ENCODE measurements around the gene ZNF23.
A peak's percentile ranks its signal among the peaks of the same experiment; 100 is the strongest.

ZNF23 gene

DNA sequence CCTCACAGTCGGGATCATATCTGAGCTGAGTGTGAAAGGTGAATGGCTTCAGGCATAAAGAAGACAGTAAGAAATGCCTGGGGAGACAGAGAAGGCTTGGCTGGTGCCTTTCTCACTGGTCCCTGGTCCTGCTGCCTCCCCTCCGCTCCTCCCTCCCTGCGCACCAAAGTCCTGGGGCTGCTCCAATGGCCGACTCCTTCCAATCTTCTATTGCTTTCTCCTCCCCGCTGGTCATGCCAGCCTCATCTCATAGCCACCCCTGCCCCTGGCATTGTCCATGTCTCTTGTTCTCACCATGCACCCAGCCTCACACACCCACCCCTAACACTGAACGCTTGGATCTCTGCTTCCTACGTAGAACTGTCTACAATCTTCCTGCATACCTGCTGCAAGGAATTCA is 38.2 kb downstream of the ZNF23 start:
- Histone ChIP-seq H3K36me3 (ENCODE audit: control insufficient read depth, insufficient read depth, low read length) (no peaks in the 10 kb centered on the region), H3K4me1 (ENCODE audit: control insufficient read depth, insufficient read depth, low read length) (no peaks in the 10 kb centered on the region), H3K4me3 (ENCODE audit: low read depth, low read length) (no peak overlapping the region), H3K9me3 (ENCODE audit: control insufficient read depth, insufficient read depth, low read length) (no peaks in the 10 kb centered on the region), H3K9ac (ENCODE audit: low read depth, low read length) (no peak overlapping the region), H3K27me3 (ENCODE audit: control insufficient read depth, insufficient read depth, low read length) (peaks cover 14% of the 10 kb centered on the region)

DNA sequence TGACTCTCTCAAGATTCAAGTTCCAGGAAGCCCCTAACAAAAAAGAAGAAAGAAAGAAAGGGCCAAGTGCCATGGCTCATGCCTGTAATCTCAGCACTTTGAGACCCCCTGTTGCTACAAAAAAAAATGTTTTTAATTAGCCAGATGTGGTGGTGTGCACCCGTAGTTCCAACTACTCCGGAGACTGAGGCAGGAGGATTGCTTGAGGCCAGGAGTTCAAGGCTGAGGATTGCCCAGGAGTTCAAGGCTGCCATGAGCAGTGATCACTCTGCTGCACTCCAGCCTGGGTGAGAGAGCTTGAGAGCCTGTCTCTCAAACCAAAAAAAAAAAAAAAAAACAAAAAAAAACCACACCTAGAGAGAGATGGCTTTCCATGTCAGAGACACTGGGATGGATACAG is 39.0 kb downstream of the ZNF23 start:
- H3K4me3 ChIP-seq (ENCODE audit: low read depth, low read length) = no peak overlapping the region
- H3K4me1 ChIP-seq (ENCODE audit: control insufficient read depth, insufficient read depth, low read length) = no peaks in the 10 kb centered on the region
- no peaks in the 10 kb centered on the region for H3K36me3 ChIP-seq (ENCODE audit: control insufficient read depth, insufficient read depth, low read length)
- H3K9ac ChIP-seq (ENCODE audit: low read depth, low read length) = no peak overlapping the region
- no peaks in the 10 kb centered on the region for H3K9me3 ChIP-seq (ENCODE audit: control insufficient read depth, insufficient read depth, low read length)
- H3K27me3 ChIP-seq (ENCODE audit: control insufficient read depth, insufficient read depth, low read length) = peaks cover 14% of the 10 kb centered on the region

DNA sequence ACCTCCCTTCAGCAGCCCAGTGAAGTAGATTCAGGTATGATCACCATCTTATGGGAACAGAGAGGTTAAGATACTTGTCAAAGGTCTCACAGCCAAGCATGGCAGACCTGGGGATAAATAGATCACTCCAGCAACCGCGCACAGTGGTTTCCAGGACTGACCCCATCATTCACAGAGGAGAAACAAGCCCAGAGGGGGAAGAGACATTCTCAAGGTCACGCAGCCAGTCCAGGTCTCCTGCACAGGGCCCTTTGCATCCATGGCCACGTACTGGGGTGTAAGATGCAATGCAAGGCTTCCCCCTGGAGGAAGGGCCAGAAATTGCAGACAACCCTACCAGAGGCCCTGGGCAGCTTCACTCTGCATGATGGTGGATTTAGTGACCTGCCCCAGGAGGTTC is 40.1 kb downstream of the ZNF23 start:
- H3K27me3 ChIP-seq (ENCODE audit: control insufficient read depth, insufficient read depth, low read length) = peaks cover 14% of the 10 kb centered on the region
- no peaks in the 10 kb centered on the region for H3K4me1 ChIP-seq (ENCODE audit: control insufficient read depth, insufficient read depth, low read length)
- no peak overlapping the region for H3K4me3 ChIP-seq (ENCODE audit: low read depth, low read length)
- no peak overlapping the region for H3K9ac ChIP-seq (ENCODE audit: low read depth, low read length)
- no peaks in the 10 kb centered on the region for H3K9me3 ChIP-seq (ENCODE audit: control insufficient read depth, insufficient read depth, low read length)
- H3K36me3 ChIP-seq (ENCODE audit: control insufficient read depth, insufficient read depth, low read length) = no peaks in the 10 kb centered on the region

DNA sequence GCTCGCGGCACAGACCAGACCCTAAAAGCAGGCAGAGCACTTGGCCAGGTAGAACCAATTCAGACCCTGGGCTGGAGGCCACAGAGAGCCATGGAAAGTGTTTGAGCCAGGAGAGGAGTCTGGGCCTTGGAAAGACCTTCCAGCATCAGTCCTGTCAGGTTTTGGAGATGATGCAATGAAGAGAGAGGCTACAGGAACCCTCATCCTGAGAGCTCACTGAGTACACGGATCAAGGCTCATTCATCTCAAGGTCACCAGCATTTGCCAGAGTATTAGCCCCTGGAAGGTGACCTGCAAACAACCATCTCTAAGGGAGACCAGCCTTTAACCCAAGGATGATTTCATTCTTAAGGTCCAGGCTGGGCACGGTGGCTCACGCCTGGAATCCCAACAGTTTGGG is 48.0 kb downstream of the ZNF23 start:
- no peak overlapping the region for H3K4me3 ChIP-seq (ENCODE audit: low read depth, low read length)
- H3K27me3 ChIP-seq (ENCODE audit: control insufficient read depth, insufficient read depth, low read length) = no peaks in the 10 kb centered on the region
- H3K36me3 ChIP-seq (ENCODE audit: control insufficient read depth, insufficient read depth, low read length) = no peaks in the 10 kb centered on the region
- H3K9me3 ChIP-seq (ENCODE audit: control insufficient read depth, insufficient read depth, low read length) = no peaks in the 10 kb centered on the region
- peaks cover 7% of the 10 kb centered on the region for H3K4me1 ChIP-seq (ENCODE audit: control insufficient read depth, insufficient read depth, low read length)
- no peak overlapping the region for H3K9ac ChIP-seq (ENCODE audit: low read depth, low read length)

DNA sequence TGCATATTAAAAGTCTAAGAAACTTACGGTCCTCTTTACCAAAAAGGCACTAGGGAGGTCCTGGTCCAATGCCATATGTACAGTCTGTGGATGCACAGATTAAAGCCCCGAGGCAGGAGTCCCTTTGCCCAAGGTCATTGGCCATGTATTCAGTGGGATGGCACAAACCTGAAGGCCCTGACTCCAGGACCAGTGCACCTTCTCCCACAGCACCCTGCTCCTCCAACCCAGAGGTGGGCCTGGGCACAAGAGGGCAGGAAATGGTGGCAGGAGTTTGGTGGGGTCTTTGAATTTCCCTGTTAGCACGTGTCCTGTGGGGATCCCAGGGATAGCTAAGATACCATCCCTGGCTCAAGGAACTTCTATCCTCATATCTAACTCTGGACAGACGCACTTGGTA is 48.7 kb downstream of the ZNF23 start:
- Histone ChIP-seq H3K36me3 (ENCODE audit: control insufficient read depth, insufficient read depth, low read length) (no peaks in the 10 kb centered on the region), H3K4me3 (ENCODE audit: low read depth, low read length) (no peak overlapping the region), H3K4me1 (ENCODE audit: control insufficient read depth, insufficient read depth, low read length) (peaks cover 7% of the 10 kb centered on the region), H3K9me3 (ENCODE audit: control insufficient read depth, insufficient read depth, low read length) (no peaks in the 10 kb centered on the region), H3K27me3 (ENCODE audit: control insufficient read depth, insufficient read depth, low read length) (no peaks in the 10 kb centered on the region), H3K9ac (ENCODE audit: low read depth, low read length) (peak overlapping the region; percentile 0)

DNA sequence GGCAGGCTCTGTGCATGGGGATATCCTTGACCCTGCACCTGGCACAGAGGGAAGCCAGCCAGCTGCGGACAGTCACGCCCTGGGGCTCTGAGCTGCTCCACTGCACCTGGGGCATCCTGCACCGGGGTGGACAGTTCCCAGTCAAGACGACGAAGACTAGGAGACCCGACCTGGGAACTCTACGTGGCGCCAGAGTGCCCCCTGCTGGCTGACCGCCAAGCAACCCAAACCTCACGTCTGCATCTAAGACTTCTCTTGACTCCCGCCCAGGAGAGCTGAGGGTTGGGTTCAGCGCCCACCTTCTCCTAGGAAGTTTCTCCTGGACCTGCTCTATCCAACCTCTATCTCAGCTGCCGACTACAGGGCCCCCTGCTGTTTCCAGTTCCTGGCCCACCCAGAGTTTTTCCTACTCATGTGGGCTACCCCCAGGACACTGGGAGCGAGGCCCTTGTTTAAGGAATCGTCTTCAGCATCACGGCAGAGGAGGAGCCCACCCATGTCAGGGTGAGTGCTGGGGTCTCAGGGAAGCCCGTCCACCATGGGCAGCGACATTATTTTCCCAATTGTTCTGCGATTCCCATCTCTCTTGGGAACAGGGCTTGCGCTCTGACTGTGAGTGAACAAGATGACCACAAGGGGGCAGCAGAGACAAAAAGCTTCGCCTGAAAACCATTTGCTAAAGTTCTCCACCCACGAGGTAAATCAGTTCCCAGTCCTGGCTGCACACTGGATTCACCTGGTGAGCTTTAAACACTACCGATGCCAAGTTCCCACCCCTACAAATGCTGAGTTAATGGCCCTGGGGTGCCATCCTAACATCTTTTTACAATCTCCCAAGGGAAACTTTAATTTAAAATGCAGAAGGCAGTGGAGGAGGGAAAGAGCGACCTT is 49.5 kb downstream of the ZNF23 start:
- Histone ChIP-seq H3K27me3 (ENCODE audit: control insufficient read depth, insufficient read depth, low read length) (no peaks in the 10 kb centered on the region), H3K9ac (ENCODE audit: low read depth, low read length) (peak overlapping the region; percentile 79), H3K4me3 (ENCODE audit: low read depth, low read length) (peak overlapping the region; percentile 86)

DNA sequence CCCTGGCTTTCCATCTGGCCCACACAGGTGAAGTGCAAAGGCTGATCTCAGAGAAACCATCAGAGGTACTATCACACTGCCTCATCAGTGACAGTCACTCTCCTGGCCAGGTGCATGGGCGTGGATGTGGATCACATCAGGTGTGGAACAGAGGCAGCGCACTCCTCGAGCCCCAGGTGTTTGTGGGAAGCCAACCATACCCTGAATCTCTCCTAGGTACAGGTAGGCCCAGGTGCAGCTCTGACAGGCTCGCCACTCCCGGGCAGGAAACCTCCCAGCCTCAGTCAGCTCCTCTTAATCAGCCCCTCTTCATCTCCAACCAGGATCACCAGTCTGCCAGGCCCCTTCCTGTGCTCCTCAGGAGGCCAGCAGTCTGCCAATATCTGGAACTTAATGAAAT is 51.9 kb downstream of the ZNF23 start:
- H3K27me3 ChIP-seq (ENCODE audit: control insufficient read depth, insufficient read depth, low read length) = no peaks in the 10 kb centered on the region
- no peak overlapping the region for H3K9ac ChIP-seq (ENCODE audit: low read depth, low read length)
- no peaks in the 10 kb centered on the region for H3K9me3 ChIP-seq (ENCODE audit: control insufficient read depth, insufficient read depth, low read length)
- no peaks in the 10 kb centered on the region for H3K36me3 ChIP-seq (ENCODE audit: control insufficient read depth, insufficient read depth, low read length)
- H3K4me1 ChIP-seq (ENCODE audit: control insufficient read depth, insufficient read depth, low read length) = peaks cover 7% of the 10 kb centered on the region
- H3K4me3 ChIP-seq (ENCODE audit: low read depth, low read length) = no peak overlapping the region

More for the DNA sequence above, 49.5 kb downstream of the ZNF23 start:
- Histone ChIP-seq H3K4me1 (ENCODE audit: control insufficient read depth, insufficient read depth, low read length) (peaks cover 7% of the 10 kb centered on the region), H3K36me3 (ENCODE audit: control insufficient read depth, insufficient read depth, low read length) (no peaks in the 10 kb centered on the region), H3K9me3 (ENCODE audit: control insufficient read depth, insufficient read depth, low read length) (no peaks in the 10 kb centered on the region)

DNA sequence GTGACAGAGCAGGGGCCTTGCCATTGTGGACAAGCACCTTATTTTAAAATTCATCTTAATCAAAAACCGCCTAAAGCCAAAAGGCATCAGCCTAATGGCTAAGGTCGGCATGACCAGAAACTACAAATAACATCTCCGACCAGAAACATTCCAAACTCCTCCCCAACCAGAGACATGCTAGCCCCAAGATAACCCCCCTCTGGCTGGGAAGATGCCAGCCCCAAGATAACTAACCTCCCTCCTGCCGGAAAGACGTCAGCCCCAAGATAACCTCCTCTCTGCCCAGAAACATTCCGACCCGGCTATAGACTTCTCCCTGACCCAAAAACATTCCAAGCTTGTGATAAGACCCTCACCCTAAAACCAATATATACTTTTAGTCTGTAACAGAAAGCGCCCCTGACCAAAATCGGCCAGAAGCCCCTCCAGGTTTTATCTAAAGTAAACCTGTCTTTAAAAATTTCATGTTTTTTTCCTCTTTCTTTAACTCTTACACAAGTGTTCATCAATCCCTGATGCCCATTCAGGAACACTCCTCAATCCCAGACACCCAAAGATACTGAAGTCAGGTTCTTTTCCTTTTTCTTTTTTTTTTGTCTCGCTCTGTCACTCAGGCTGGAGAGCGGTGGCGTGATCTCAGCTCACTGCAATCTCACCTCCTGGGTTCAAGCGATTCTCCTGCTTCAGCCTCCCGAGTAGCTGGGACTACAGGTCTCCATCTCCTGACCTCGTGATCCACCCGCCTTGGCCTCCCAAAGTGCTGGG is 52.9 kb downstream of the ZNF23 start:
- Histone ChIP-seq H3K9me3 (ENCODE audit: control insufficient read depth, insufficient read depth, low read length) (peaks cover 3% of the 10 kb centered on the region), H3K4me3 (ENCODE audit: low read depth, low read length) (no peak overlapping the region), H3K4me1 (ENCODE audit: control insufficient read depth, insufficient read depth, low read length) (peaks cover 7% of the 10 kb centered on the region), H3K9ac (ENCODE audit: low read depth, low read length) (no peak overlapping the region), H3K27me3 (ENCODE audit: control insufficient read depth, insufficient read depth, low read length) (no peaks in the 10 kb centered on the region), H3K36me3 (ENCODE audit: control insufficient read depth, insufficient read depth, low read length) (no peaks in the 10 kb centered on the region)

DNA sequence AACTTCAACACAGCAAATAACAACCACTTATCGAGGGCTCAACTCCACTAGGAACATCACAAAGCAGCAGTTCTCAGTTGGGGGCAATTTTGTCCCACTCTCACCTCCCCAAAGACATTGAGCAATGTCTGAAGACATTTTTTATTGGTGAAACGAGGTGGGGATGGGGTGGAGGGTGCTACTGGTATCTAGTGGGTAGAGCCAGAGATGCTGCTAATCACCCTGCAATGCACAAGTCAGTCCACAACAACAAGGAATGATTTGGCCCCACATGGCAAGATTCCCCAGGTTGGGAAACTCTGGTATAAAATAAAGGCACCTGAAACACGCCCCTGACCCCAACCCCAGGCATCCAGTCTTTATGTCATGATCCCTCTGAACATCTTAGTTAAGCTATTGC is 53.5 kb downstream of the ZNF23 start:
- Histone ChIP-seq H3K4me1 (ENCODE audit: control insufficient read depth, insufficient read depth, low read length) (peaks cover 7% of the 10 kb centered on the region), H3K4me3 (ENCODE audit: low read depth, low read length) (no peak overlapping the region), H3K9me3 (ENCODE audit: control insufficient read depth, insufficient read depth, low read length) (peaks cover 3% of the 10 kb centered on the region), H3K9ac (ENCODE audit: low read depth, low read length) (no peak overlapping the region), H3K27me3 (ENCODE audit: control insufficient read depth, insufficient read depth, low read length) (no peaks in the 10 kb centered on the region), H3K36me3 (ENCODE audit: control insufficient read depth, insufficient read depth, low read length) (no peaks in the 10 kb centered on the region)

DNA sequence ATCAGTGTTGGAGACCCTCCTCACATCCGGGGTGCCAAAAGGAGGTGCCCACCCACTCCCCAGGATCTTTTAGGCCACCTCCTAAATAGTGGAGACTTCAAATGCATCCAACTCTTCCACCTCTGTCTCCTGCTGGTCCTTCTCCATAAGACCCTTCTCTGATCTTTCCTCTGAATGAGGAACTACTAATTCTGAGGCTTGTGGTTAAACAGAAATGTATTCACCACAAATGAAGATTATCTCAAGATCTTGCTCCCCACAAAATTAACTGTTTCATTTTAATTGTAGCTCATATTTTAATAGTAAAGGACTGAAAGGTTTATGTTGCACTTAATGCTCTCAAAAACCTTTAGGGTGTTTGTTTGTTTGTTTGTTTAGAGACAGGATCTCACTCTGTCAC is 54.3 kb downstream of the ZNF23 start:
- no peaks in the 10 kb centered on the region for H3K27me3 ChIP-seq (ENCODE audit: control insufficient read depth, insufficient read depth, low read length)
- no peaks in the 10 kb centered on the region for H3K36me3 ChIP-seq (ENCODE audit: control insufficient read depth, insufficient read depth, low read length)
- H3K4me3 ChIP-seq (ENCODE audit: low read depth, low read length) = no peak overlapping the region
- H3K9ac ChIP-seq (ENCODE audit: low read depth, low read length) = no peak overlapping the region
- H3K9me3 ChIP-seq (ENCODE audit: control insufficient read depth, insufficient read depth, low read length) = peaks cover 3% of the 10 kb centered on the region
- H3K4me1 ChIP-seq (ENCODE audit: control insufficient read depth, insufficient read depth, low read length) = peaks cover 2% of the 10 kb centered on the region

DNA sequence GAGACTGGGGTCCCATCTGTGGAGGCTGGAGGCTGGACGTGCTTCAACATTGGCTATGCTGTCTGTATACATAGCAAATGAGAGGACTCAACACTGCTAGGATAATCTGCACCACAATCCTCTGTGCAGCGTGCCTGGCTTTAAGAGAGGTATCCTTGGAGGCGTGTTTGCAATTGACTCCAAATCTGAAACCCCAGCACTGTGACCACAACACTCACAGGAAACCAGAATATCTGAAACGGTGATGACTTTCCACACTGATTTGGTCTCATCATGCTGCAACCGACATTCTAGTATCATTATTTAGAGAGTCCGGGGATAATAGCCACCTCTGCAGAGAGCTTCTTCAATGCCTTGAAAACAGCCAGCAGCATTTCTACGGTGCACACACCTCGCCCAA is 55.3 kb downstream of the ZNF23 start:
- H3K36me3 ChIP-seq (ENCODE audit: control insufficient read depth, insufficient read depth, low read length) = no peaks in the 10 kb centered on the region
- no peaks in the 10 kb centered on the region for H3K27me3 ChIP-seq (ENCODE audit: control insufficient read depth, insufficient read depth, low read length)
- H3K9ac ChIP-seq (ENCODE audit: low read depth, low read length) = no peak overlapping the region
- peaks cover 3% of the 10 kb centered on the region for H3K9me3 ChIP-seq (ENCODE audit: control insufficient read depth, insufficient read depth, low read length)
- H3K4me3 ChIP-seq (ENCODE audit: low read depth, low read length) = no peak overlapping the region
- no peaks in the 10 kb centered on the region for H3K4me1 ChIP-seq (ENCODE audit: control insufficient read depth, insufficient read depth, low read length)

DNA sequence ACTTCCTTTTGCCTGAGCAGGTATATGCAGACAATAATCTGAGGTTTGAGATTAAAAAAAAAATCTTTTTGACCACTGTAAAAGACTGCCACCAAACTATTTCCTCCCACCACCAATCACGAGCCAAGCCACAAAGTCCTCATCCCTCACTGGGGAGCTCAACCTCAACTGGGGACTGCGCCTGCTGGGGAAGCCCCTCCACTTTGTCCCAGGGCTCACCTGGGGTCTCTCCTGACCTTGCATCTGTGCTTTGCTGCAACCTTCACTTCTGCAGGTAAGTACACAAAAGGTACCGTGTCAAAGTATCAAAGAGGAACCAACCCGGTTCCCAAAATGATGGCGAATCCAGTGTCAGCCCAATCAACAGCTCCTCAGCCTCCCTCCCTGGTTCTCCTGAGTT is 55.7 kb downstream of the ZNF23 start:
- H3K27me3 ChIP-seq (ENCODE audit: control insufficient read depth, insufficient read depth, low read length) = no peaks in the 10 kb centered on the region

More for the DNA sequence above, 55.7 kb downstream of the ZNF23 start:
- Histone ChIP-seq H3K9me3 (ENCODE audit: control insufficient read depth, insufficient read depth, low read length) (peaks cover 3% of the 10 kb centered on the region), H3K4me1 (ENCODE audit: control insufficient read depth, insufficient read depth, low read length) (no peaks in the 10 kb centered on the region), H3K9ac (ENCODE audit: low read depth, low read length) (no peak overlapping the region), H3K36me3 (ENCODE audit: control insufficient read depth, insufficient read depth, low read length) (no peaks in the 10 kb centered on the region), H3K4me3 (ENCODE audit: low read depth, low read length) (no peak overlapping the region)
